Stimulated activated memory B cell treated with anti-CD40 and anti-IgM and Interleukin-4, amounts not matched to agents 10 μg/mL and 1 μg/mL and 100 μg/mL, for 72 hours (primary cell): ENCODE measurements around the gene HOXD3.

Experiments
- ATAC-seq: fragments of 150-1000 bp; cut with Tn5 transposase; 2 replicates; pipeline ENCODE4 v1.10.0; 2021
- H3K27ac Mint-ChIP-seq: one replicate; pipeline ENCODE4 v1.8.0; 2022; ENCODE audit warnings: mild to moderate bottlenecking, mixed read lengths
- H3K27me3 Mint-ChIP-seq: one replicate; pipeline ENCODE4 v1.8.0; 2022; ENCODE audit warnings: mixed read lengths
- H3K36me3 Mint-ChIP-seq: one replicate; pipeline ENCODE4 v1.8.0; 2022; ENCODE audit warnings: mixed read lengths
- H3K4me1 Mint-ChIP-seq: one replicate; pipeline ENCODE4 v1.8.0; 2022; ENCODE audit warnings: mixed read lengths
- H3K4me3 Mint-ChIP-seq: one replicate; pipeline ENCODE4 v1.8.0; 2022; ENCODE audit warnings: mild to moderate bottlenecking, moderate library complexity, mixed read lengths
- H3K9me3 Mint-ChIP-seq: one replicate; pipeline ENCODE4 v1.8.0; 2022; ENCODE audit warnings: mixed read lengths

HOXD3 gene

GRCh38 chr2:176150584-176151441 is 6.3 kb upstream of the HOXD3 start:
- Mint-ChIP-seq H3K27ac (no peak overlapping the region), H3K9me3 (no peaks in the 10 kb centered on the region), H3K4me3 (no peak overlapping the region), H3K27me3 (peaks cover 100% of the 10 kb centered on the region), H3K4me1 (no peaks in the 10 kb centered on the region), H3K36me3 (no peaks in the 10 kb centered on the region)
- ATAC-seq: no peak

GRCh38 chr2:176151442-176152287 is 5.4 kb upstream of the HOXD3 start, which contains the start of gene HOXD4:
Gene HOXD4, plus strand, starts transcription at chr2:176151550. Its CDS starts 84 bp downstream, at chr2:176151634.
- Mint-ChIP-seq H3K36me3 (no peaks in the 10 kb centered on the region), H3K9me3 (no peaks in the 10 kb centered on the region), H3K4me3 (no peak within 1 kb of the TSS), H3K27ac (no peak within 1 kb of the TSS), H3K27me3 (peaks cover 100% of the 10 kb centered on the region), H3K4me1 (no peaks in the 10 kb centered on the region)
- no peak for ATAC-seq

GRCh38 chr2:176152350-176153181 is 4.5 kb upstream of the HOXD3 start:
- Mint-ChIP-seq H3K9me3 (no peaks in the 10 kb centered on the region), H3K27ac (no peak overlapping the region), H3K4me3 (no peak overlapping the region), H3K27me3 (peaks cover 96% of the 10 kb centered on the region), H3K4me1 (peaks cover 4% of the 10 kb centered on the region), H3K36me3 (no peaks in the 10 kb centered on the region)
- ATAC-seq: no peak

- no peaks in the 10 kb centered on the region for H3K36me3 Mint-ChIP-seq
- ATAC-seq: no peak
These were observed 2.4 kb upstream of the HOXD3 start for GRCh38 chr2:176154576-176155252.

GRCh38 chr2:176155356-176156044 is 1.6 kb upstream of the HOXD3 start:
- Mint-ChIP-seq H3K4me3 (no peak overlapping the region), H3K27me3 (peaks cover 93% of the 10 kb centered on the region), H3K4me1 (peaks cover 13% of the 10 kb centered on the region), H3K9me3 (no peaks in the 10 kb centered on the region), H3K36me3 (no peaks in the 10 kb centered on the region), H3K27ac (no peak overlapping the region)
- ATAC-seq: no peak

More at GRCh38 chr2:176154576-176155252, 2.4 kb upstream of the HOXD3 start:
- Mint-ChIP-seq H3K4me1 (peaks cover 13% of the 10 kb centered on the region), H3K27me3 (peaks cover 93% of the 10 kb centered on the region), H3K9me3 (no peaks in the 10 kb centered on the region), H3K27ac (no peak overlapping the region), H3K4me3 (no peak overlapping the region)

- no peak overlapping the region for H3K27ac Mint-ChIP-seq
- peaks cover 13% of the 10 kb centered on the region for H3K4me1 Mint-ChIP-seq
- no peaks in the 10 kb centered on the region for H3K9me3 Mint-ChIP-seq
- H3K36me3 Mint-ChIP-seq: no peaks in the 10 kb centered on the region
- peaks cover 93% of the 10 kb centered on the region for H3K27me3 Mint-ChIP-seq
- no peak overlapping the region for H3K4me3 Mint-ChIP-seq
- ATAC-seq: no peak
These were observed 753 bp upstream of the HOXD3 start for GRCh38 chr2:176156301-176156806.

GRCh38 chr2:176157499-176158185 is 535 bp downstream of the HOXD3 start:
- Mint-ChIP-seq H3K4me3 (peak overlapping the region; percentile 6), H3K4me1 (peaks cover 13% of the 10 kb centered on the region), H3K27me3 (peaks cover 93% of the 10 kb centered on the region), H3K27ac (no peak overlapping the region), H3K36me3 (no peaks in the 10 kb centered on the region), H3K9me3 (no peaks in the 10 kb centered on the region)
- ATAC-seq: no peak

GRCh38 chr2:176158186-176158591 is 1.1 kb downstream of the HOXD3 start:
- Mint-ChIP-seq H3K4me1 (peaks cover 13% of the 10 kb centered on the region), H3K27ac (no peak overlapping the region), H3K27me3 (peaks cover 93% of the 10 kb centered on the region), H3K36me3 (no peaks in the 10 kb centered on the region), H3K4me3 (no peak overlapping the region), H3K9me3 (no peaks in the 10 kb centered on the region)
- ATAC-seq: no peak

GRCh38 chr2:176158855-176159662 is 2.0 kb downstream of the HOXD3 start:
- H3K27me3 Mint-ChIP-seq: peaks cover 93% of the 10 kb centered on the region
- ATAC-seq: no peak
- H3K4me1 Mint-ChIP-seq: peaks cover 13% of the 10 kb centered on the region
- no peaks in the 10 kb centered on the region for H3K36me3 Mint-ChIP-seq
- no peak overlapping the region for H3K27ac Mint-ChIP-seq
- H3K4me3 Mint-ChIP-seq: no peak overlapping the region
- no peaks in the 10 kb centered on the region for H3K9me3 Mint-ChIP-seq

- ATAC-seq: no peak
- no peak overlapping the region for H3K27ac Mint-ChIP-seq
- peaks cover 2% of the 10 kb centered on the region for H3K9me3 Mint-ChIP-seq
- H3K4me3 Mint-ChIP-seq: no peak overlapping the region
- H3K27me3 Mint-ChIP-seq: peaks cover 93% of the 10 kb centered on the region
- H3K36me3 Mint-ChIP-seq: no peaks in the 10 kb centered on the region
- peaks cover 13% of the 10 kb centered on the region for H3K4me1 Mint-ChIP-seq
These were observed 2.6 kb downstream of the HOXD3 start for GRCh38 chr2:176159663-176160250.

GRCh38 chr2:176160251-176160985 is 3.3 kb downstream of the HOXD3 start:
- Mint-ChIP-seq H3K4me1 (peaks cover 13% of the 10 kb centered on the region), H3K27me3 (peaks cover 93% of the 10 kb centered on the region), H3K4me3 (no peak overlapping the region), H3K27ac (no peak overlapping the region), H3K9me3 (peaks cover 2% of the 10 kb centered on the region), H3K36me3 (no peaks in the 10 kb centered on the region)
- no peak for ATAC-seq
